HG03175 (cell line): ENCODE measurements around the gene CTBS.
"Not testable (repeated sequence)": the region's sequence is repeated elsewhere in the genome, so short reads cannot be mapped to it uniquely, and the experiment has no call there.

Experiments
- ATAC-seq: cut with Tn5 transposase; IDR thresholded peaks from one replicate; pipeline ENCODE4 v1.9.1; 2021; ENCODE audit warnings: mild to moderate bottlenecking, moderate library complexity; ENCODE audit not compliant: unreplicated experiment

CTBS gene, protein sequence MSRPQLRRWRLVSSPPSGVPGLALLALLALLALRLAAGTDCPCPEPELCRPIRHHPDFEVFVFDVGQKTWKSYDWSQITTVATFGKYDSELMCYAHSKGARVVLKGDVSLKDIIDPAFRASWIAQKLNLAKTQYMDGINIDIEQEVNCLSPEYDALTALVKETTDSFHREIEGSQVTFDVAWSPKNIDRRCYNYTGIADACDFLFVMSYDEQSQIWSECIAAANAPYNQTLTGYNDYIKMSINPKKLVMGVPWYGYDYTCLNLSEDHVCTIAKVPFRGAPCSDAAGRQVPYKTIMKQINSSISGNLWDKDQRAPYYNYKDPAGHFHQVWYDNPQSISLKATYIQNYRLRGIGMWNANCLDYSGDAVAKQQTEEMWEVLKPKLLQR

DNA sequence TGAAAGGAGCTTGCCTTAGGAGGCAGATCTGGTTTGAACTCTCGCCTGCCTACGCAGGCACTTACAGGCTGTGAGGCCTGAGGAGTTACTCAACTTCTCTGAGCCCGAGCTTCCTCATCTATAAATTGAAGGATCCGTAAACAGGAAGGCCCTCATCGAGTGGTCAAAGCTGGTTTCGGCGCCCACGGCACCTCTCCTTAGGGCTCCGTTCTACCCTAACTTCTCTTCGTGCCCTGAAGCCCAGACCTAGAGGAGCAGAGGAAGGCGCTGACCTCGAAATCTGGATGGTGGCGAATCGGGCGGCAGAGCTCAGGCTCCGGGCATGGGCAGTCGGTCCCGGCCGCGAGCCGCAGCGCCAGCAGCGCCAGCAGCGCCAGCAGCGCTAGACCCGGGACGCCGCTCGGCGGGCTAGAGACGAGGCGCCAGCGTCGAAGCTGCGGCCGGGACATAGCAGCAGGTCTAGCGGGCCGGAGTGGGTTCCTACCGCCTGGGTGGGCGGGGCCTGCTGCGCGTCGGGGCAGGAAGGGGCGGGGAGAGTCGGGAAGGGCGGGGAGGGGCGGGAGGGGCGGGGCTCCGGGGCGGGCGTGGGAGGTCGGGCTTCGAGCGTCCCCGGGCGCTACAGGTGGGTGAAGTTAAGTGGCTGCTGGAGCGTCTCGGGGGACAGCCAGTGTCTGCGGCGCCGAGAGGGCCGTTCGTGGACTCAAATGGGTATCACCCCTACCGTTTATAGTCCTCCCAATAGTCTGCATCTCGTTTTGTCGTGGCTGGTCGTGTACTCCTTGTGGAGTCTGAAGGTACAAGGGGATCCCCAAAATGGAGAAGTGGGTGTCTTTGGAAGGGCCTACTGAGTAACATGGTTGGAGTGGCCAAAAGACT is at the start of gene CTBS:
Gene CTBS (minus strand): TSS at position 474 of the 876 bp plus-strand sequence. CDS start 25 bp downstream, at position 449.
- peak; percentile 86 for ATAC-seq

DNA sequence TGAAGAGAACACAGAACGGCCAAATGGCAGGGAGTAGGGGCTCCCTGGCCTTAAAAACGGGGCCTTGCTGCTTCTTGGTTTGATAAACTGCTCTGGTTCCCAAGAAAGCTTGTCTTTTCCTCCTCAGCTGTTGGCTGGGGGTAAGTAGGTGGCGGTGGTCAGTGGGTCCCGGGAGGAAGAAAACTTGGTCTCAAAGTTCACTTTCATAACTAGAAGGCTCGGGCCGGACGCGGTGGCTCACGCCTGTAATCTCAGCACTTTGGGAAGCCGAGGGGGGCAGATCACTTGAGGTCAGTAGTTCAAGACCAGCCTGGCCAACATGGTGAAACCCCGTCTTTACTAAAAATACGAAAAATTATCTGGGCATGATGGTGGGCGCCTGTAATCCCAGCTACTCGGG is 47.3 kb upstream of the CTBS start:
- no peak for ATAC-seq

DNA sequence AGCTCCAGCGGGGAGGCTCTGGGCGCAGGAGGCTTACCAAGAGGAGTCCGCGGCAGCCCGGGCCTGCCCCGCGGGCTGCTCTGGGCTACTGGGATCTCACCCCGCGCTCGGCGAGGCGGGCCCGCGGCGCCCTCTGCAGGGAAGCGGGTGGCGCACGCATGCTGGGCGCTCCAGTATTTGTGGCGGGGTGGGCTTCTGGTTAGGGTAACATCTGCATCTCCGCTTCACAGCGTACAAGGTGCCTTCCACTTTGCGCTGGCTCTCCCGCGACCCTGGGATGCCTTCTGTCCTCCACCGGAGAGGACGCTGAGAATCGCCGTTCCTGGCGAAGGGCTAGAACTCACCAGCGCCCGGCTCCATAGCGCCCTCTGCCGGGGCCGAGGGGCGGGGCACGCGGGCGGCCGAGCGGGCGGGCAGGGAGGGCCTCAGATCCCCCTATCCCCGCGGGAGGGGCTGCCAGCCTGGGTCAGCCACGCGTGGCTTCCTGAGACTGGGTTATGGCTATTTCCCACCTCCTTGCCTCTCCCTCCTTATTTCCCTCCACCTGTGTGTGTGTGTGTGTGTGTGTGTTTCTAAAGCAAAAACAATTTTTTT is 46.6 kb upstream of the CTBS start:
- ATAC-seq, result peak; percentile 94

DNA sequence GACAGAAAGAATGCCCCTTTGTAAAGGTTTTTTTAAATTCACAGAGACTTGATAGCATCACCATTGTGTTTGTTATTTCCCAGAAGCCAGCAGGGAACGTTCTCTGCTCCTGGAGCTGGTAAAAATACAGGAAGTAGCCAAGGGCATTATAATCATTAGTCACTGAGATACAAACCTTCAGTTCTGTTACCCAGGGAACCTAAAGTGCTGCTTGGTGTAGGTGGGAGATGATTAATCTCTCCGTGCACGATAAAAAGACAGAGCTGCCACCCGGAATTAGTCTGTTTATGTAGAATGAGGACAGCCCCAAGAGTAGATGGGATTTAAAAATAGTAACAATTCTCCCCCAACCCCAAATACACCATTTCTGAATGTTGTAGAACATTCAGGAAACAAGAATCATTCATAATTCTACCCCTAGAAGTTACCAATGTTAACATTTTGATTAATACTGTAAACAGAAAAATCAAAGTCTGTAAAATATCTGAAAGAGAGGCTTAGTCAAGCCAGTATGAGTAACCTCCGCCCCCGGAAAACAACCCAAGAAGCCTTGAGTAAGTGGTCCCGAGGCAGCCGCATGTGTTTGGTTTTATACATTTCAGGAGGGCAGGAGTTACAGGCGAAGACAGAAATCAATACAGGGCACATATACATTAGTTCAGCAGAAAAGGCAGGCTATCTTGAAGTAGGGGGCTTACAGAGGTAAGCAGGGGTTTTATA is 45.3 kb upstream of the CTBS start:
- ATAC-seq, result no peak

DNA sequence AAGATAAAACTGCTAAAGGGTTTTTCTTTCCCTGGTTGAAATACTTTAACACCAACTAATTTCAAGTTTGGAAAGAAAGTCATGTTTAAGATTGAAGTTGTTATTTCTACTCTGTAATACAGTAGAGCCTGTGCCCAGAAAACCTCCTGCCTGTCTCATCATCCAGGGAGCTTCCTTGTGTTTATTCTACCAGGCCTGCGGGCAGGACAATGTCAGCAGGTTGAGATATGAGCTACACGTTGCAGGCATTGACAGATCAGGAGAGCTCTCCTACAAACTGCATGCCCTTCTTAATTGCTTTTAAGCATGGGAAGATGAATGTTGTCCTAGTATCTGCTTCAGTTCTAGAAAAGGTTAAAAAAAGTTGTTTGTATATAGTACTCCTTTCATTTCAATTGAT is 43.1 kb upstream of the CTBS start:
- ATAC-seq, result no peak

DNA sequence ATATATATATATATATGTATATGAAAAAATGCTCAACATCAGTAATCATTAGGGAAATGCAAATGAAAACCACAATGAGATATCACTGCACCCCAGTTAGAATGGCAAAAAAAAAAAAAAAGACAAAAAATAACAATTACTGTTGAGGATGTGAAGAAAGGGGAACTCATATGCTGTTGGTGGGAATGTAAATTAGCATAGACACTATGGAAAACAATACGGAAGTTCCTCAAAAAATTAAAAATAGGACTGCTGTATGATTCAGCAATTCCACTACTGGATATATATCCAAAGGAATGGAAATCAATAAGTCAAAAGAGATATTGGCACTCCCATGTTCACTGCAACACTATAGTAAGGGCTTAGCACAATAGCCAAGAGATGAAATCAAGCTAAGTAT is 41.5 kb upstream of the CTBS start:
- no peak for ATAC-seq

DNA sequence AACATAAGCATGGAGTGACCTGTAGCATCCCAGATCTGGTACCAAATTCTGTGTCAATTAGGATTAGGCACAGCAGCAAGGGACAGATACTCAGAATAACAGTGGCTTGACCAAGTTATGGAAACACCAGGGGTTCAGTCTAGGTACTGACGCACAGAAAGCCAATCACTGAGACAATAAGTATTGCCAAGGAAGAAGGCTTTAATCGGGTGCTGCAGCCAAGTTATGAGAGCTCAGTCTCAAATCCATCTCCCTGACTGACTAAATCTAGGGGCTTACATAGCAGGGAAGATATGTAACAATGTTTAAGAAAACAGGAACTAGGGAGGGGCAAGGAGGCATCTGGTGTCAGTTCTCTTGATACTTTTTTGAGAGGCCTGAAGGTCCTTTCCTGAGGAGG is 39.6 kb upstream of the CTBS start:
- no peak for ATAC-seq

DNA sequence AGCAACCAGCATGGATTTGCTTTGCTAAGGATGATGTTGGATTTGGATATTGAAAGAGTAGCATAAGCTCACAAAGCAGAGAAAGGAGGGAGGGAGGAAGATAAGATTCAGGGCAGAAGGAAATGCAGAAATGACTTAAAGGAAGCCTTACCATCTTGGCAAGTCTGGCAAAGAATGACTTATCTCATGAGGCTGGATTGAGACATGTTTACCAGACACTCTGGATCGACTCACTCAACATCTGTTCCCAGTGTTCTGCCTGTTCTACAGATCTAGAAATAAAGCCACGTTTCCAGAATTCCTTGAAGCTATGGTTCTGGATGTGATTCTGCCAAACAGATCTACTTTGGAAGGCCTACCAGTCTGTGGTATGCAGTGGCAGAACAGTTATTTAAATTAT is 38.8 kb upstream of the CTBS start:
- no peak for ATAC-seq

DNA sequence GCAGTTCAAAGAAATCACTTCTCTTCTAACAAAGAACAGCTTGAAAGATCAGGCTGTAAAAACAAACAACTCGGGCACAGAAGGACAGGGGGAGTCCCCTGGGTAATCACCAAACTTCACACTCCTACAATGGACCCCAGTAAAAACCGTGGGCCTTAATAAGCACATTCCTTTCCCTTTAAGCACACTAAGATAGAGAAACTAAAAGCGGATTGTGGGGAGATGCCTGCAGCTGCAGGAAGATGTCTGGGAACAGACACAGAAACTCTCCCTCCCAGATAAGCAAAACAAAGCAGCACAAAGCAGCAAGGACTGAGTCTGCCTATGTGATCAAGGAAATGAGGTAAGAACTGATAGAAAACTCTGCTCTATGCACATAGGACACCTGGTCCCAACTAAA is 37.6 kb upstream of the CTBS start:
- ATAC-seq, result no peak

DNA sequence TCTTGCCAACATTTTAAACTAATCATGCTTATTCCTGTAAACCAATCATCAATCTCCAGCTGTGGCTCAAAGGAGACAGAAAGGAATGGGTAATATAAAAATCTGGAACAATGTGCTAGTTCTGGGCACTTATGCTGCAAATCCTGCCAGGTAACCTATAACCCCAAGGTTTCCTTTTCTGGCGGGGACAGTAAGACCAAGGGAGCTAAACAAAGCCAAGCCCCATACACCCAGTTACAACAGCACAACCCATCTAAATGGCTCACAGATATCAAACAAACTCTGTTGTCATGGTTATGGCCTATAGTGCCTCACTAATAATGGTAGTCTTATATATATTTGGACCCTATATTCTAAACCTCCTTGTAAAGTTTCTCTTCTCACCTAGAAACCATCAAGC is 36.9 kb upstream of the CTBS start:
- ATAC-seq, result no peak

DNA sequence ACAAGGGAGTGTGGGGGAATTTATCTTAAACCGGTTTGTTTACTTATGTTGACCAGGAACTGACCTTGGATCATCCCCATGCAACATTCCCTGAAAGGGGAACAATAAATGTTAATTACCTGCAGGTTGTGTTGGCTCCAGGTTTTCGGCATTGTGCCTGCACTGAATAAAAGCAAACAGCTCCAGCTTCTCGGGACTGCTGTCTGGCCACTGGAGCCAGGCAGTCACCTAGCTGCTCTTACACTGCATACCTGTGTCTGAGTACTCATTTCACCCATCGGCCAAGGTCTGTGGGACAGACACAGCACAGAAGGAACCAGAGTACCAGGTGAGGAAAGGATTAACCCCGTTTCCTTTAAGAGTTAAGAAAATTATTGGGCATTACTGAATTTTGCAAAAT is 32.7 kb upstream of the CTBS start:
- no peak for ATAC-seq

DNA sequence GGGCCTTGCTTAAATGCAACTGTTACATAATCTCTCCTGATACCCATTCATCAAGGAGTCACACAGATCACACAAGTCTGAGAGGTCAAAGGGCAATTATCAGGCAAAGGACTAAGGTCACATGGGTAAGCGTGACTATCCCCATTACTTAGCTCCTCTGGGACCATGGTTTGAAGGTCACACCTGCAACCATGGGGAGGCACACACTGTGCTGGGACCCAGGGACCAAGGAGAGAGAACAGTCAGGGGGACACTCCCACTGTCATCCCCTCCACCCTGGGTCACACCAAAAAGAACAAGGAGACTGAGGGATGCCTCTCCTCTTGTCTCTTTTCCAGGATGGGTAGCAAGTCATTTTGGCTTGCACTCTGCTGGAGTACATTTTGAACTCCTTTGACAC is 30.9 kb upstream of the CTBS start:
- ATAC-seq, result no peak

DNA sequence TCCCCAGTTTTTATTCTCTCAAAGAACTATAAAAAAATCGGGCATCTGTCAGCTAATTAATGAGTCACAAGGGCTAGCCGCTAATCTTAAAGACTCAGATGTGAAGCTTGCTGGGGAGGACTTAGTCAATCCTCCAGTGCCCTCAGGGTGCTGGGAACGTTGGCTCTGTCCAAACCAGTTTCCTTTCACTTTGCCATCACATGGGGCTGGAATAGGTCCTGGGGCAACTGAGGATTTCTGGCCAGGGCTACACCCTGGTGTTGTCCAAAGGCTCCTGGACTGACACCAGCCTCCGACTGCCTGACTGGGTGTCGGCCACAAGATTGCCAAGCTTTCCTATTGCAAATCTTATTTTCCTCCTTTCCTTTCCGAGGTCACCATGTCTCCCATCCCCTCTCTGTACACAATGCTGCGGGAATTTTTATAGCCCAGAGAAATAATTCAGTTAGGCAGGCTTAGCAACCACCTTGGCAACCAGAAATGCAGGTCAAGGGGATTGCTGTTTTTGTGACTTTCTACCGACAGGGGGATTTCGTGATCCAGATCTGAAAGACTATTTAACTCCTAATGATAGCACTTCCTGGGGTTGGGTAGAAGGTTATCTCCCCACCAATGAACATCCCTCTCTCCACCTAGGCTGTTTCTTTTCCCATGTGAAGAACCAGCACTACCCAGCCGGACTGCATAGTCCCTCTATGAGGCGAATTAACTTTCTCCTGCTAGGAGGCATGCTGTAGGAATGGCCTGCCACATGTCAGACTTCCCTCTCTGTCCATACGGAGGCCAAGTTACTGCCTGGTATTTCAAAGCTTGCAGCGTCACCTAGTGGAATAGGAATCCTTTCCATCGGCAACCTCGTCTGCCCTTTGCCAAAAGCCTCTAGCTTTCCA is 29.9 kb upstream of the CTBS start:
- ATAC-seq, result no peak

DNA sequence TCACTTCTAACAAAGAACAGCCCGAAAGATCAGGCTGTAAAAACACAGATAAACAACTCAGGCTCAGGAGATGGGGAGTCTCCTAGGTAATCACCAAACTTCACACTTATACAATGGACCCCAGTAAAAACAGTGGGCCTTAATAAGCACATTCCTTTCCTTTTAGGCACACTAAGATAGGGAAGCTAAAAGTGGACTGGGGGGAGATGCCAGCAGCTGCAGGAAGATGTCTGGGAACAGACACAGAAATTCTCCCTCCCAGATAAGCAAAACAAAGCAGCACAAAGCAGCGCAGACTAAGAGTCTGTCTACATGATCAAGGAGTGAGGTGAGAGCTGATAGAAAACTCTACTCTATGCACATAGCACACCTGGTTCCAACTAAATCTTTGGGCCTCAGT is 29.0 kb upstream of the CTBS start:
- ATAC-seq, result no peak

DNA sequence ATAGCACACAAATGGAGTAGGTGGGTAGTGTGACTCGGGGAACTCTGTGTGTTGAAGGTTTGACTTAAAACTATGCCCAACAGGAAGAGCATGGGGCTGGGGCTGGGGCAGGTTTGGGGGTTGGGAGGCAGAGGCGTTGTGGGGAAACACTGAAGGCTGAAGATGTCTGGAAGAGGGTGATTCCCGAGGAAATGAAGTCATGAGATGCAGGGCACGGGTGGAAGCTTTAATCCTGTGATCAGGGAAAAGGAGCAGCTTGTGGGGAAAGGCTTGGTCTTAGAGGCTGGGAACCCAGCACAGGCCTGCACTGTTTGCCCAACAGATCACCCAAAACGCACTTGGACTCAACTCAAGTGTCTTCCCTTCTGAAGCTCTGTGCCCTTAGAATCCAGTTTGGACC is 26.6 kb upstream of the CTBS start:
- ATAC-seq, result no peak

DNA sequence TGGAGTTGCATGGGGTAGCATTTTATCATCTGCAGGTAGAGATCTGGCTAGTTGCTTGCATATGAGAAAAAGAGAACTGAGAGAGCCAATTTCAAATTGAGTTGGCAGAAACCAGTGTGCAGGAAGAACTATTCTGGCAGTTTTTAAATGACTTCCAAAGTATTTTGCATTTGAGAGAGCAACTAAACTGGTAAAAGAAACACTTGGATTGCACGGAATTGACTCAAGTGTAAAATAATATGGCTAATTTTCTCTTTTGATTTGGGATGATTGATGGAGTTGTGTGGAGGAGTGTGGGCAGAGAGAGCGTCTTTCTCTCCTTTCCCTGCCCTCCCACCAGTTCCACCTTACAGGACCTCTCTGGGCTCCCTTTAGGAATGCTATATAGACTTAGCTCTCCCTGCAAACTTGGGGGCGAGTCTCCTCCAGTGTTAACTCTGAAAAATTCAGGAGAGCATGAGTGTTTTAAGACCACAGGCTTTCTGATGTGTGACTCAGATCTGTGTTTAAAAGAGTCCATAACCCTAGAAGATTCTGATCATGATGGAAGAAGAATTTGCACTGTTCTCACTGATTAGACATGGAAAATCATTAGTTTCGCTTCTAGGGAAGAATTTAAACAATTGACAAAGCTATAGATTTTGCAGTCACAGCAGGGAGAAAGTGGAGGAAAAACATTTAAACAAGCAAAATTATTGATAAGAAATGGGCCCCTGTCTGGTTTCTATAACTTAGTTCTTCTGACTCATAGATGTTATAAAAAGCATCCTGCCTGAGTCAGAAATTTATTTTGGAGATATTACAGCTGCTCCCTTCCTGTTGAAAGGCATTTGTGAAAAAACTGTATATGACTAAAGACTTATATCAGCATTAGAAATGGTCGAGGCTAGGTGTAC is 24.9 kb upstream of the CTBS start:
- ATAC-seq, result peak; percentile 75

DNA sequence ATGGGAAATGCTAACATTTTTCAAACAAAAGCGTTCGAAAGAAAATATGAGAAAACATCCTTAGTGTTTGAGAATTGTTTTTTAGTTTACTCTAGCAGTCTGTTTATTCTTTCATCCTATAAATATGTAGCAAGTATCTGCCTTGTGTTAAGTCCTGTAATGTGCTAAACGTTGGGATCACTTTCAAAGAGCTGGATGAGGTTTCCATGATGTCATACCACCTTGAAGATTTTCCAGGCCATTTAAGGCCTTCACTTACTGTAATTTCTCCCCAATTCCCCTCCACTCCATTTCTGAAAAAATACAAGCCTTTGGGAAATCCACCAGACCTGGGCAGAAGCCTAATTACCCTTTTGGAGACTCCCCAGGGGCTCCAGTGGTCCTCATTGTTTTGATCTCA is 24.2 kb upstream of the CTBS start:
- no peak for ATAC-seq

DNA sequence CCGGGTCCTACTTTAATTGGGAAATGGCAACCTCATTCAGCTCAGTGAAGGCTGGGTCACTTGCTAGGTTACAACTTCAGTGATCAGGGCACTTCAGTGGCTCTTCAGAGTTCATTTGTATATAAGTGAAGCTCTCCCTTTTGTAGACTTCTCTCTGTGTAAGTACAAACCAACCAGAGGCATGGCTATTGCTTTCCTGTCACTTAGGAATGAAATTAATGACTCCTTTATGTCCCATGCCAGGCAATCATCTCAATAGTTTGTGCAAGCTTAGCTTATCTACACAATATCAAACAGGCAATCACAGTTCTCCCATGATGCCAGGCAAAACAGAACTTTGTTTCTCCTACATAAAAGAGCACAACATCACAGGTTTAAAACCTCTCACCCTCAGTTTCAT is 22.8 kb upstream of the CTBS start:
- no peak for ATAC-seq

DNA sequence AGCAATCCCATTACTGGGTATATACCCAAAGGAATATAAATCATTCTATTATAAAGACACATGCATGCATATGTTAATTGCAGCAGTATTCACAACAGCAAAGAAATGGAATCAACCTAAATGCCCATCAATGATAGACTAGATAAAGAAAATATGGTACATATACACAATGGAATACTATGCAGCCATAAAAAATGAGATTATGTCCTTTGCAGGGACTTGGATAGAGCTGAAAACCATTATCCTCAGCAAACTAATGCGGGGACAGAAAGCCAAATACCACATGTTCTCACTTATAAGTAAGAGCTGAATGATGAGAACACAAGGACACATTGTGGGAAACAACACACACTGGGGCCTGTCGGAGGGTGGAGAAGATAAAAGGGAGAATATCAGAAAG is 20.7 kb upstream of the CTBS start:
- not testable (repeated sequence) for ATAC-seq
